GM12864 (cell line): Measurements from ENCODE around the gene LAMTOR5.

ENCODE experiments used
- DNase-seq: peaks from one replicate; pipeline ENCODE4 v3.0.0-alpha.2; 2011; ENCODE audit warnings: low read depth
- H3K4me3 ChIP-seq: 2 replicates; pipeline ENCODE4 v1.5.1; 2011; ENCODE audit warnings: mild to moderate bottlenecking, low read depth, low read length, control low read depth
- TF ChIP-seq, protein P1 (sequence below): IDR thresholded peaks from 2 replicates; pipeline ENCODE4 v1.5.1; 2011; ENCODE audit warnings: low read depth, mild to moderate bottlenecking, moderate library complexity, low read length, control low read depth, inconsistent platforms; ENCODE audit errors: missing control alignments

Gene LAMTOR5

DNA sequence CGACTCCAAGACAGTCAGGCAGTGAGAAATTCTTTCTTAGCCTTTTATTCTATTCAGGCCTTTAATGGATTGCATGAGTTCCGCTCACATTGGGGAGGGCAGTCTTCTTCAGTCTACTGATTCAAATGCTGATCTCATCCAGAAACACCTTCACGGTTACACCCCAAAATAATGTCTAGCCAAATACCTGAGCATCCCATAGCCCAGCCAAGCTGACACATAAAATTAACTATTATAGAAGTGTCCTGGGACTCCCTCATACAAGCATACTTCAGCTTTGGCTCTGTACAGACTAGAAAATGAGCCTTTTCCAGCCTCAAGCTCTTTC, 13.0 kb downstream of the LAMTOR5 start:
- H3K4me3 ChIP-seq = no peak overlapping the region
- DNase-seq = no peak
- TF ChIP-seq, protein P1, sequence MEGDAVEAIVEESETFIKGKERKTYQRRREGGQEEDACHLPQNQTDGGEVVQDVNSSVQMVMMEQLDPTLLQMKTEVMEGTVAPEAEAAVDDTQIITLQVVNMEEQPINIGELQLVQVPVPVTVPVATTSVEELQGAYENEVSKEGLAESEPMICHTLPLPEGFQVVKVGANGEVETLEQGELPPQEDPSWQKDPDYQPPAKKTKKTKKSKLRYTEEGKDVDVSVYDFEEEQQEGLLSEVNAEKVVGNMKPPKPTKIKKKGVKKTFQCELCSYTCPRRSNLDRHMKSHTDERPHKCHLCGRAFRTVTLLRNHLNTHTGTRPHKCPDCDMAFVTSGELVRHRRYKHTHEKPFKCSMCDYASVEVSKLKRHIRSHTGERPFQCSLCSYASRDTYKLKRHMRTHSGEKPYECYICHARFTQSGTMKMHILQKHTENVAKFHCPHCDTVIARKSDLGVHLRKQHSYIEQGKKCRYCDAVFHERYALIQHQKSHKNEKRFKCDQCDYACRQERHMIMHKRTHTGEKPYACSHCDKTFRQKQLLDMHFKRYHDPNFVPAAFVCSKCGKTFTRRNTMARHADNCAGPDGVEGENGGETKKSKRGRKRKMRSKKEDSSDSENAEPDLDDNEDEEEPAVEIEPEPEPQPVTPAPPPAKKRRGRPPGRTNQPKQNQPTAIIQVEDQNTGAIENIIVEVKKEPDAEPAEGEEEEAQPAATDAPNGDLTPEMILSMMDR = no peak

DNA sequence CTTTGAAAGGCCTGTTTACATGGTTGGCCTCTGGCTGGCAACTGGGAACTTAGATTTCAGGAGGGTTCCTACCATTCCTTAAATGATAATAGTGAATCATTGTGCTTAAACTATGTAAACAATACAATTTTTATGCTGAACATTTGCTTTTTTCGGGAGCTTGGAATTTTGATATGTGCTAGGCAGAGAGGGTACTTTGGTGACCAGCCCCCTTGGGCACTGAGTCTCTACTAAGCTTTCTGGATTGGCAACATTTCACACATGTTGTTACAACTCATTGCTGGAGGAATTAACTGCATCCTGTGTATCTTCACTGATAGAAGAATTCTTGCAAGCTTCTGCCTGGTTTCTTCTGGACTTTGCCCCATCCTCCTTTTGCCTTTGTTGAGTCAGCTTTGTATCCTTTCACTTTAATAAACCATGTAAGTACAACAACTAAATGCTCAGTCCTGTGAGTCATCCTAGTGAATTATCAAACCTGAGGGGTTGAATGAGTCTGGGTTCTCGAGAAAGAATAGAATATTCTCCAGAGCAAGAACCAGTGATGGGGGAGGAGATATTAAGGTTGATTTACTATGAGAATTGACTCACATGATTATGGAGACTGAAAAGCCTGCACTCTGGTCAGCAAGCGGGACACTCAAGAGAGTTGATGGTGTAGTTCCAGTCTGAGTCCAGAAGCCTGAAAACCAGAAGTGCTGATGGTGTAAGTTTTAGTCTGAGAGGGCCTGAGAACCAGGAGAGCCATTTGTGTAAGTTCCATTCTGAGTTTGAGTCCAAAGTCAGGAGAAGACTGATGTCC, 13.6 kb downstream of the LAMTOR5 start:
- H3K4me3 ChIP-seq = no peak overlapping the region
- DNase-seq = no peak
- TF ChIP-seq, protein P1 = no peak

DNA sequence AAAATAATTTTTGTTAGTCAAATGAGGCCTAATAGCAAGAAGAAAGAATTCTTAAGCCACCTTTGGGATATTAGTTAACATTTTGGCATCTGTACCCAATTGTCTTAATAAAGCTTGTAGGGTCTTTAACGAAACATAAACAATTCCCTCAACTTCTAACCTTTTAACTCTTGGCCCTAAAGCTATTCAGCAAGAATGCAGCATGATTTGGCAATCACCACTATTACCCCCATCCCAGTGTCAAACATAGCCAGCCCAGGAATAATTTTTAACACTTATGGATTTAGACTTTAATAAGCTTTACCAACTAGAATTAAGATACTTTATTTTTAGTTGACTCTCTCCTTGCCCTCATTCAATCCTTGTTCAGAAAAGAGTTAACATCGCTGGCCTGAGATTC, 14.2 kb downstream of the LAMTOR5 start:
- H3K4me3 ChIP-seq = no peak overlapping the region
- TF ChIP-seq, protein P1 = no peak
- no peak for DNase-seq

DNA sequence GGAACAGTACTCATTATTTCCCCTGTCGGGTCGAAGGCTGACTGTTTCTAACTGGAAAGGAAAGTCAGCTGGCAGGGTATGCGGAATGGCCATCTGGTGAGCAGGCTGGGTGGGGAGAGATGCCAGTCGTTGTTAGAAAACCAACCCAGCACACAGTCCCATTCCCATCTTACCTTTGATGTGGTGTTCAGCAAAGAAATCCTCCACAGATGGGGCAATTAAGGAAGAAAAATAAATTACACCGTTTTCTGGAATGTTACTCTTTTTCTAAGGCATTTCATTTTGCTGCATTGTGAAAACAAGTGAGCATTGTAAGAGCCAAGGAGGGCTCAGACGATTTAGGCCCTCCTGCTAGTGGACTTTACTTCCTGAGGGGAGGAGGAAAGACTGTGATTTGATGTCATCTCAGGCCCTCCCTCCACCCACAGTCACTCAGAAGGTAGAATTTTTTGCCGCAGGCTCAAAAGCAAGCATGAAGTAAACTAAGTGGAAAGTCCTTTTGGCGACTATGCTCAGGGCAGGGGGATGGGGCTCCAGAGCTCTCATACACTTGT, 16.7 kb downstream of the LAMTOR5 start, which contains the start of gene SLC16A4:
TSS of gene SLC16A4 (minus strand) at position 335 of the 554 bp plus-strand sequence. CDS start 1,703 bp downstream, outside the sequence.
- no peak within 1 kb of the TSS for H3K4me3 ChIP-seq
- TF ChIP-seq, protein P1 = no peak
- no peak for DNase-seq

DNA sequence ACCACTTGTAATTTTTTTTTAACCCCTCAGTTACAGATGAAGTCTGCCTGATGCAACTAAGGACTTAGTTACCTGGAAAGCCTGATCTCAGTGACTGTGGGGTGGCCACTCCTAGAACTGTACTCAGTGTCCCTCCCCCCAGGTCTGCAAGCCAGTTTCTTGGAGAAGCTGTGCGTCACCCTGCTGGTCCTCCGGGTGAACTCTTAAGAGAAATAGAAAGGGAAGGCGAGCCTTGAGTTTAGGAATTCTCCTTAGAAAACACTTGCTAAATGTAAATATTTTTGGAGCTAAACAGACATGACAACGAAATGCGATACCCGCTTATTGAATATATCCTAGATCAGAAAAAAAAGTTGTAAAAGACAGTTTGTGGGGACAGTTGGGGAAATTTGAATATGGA, 17.4 kb downstream of the LAMTOR5 start:
- no peak overlapping the region for H3K4me3 ChIP-seq
- TF ChIP-seq, protein P1 = no peak
- no peak for DNase-seq

DNA sequence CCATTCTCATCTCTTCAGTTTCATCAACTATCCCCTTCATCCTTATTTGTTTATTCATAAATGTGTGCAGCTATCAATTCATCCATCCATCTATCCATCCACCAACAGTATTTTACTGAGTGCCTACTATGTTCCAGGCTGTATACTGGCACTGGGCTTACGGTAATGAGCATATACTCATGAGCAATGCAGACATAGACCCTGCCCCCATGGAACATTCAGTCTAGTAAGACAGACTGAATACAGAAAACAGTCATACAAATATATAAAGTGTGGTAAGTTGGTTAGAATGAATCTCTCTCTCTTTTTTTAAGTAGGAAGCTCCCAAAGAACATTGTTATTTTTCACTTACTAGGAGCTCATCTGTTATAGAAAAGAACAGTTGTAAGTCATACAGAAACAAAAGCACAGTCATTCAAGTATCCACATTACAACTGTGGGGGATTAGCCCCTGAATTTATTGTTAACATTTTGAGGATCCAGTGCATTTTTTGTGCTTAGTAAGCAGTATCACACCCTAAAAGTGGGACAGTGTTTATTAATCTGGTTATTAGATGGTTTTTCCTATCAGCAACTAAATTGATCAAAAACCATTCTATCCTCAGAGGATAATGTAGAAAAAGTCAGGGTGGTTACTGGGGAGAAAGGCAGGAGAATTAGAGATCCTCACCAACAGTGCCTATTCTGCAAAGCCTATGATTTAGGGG, 20.3 kb downstream of the LAMTOR5 start:
- H3K4me3 ChIP-seq = no peak overlapping the region
- no peak for DNase-seq
- TF ChIP-seq, protein P1 = no peak
